GM23338 (cell line): ENCODE measurements around the gene CELF2. TPM values are rescaled to one million over a fixed set of nuclear protein-coding genes. Genes with fewer than 3 reads are reported as not detected.

Experiments
- ATAC-seq: fragments of 200-7000 bp; cut with Tn5 transposase; 3 replicates; pipeline ENCODE4 v1.9.1; 2020
- DNase-seq: peaks from one replicate; pipeline ENCODE4 v3.0.0-alpha.2; 2015; ENCODE audit warnings: low spot score
- H2AFZ ChIP-seq: fragments of 200-600 bp; sonication (generic); 2 replicates; pipeline ENCODE4 v1.8.0; 2016; ENCODE audit warnings: antibody characterized with exemption, mild to moderate bottlenecking, moderate library complexity
- H3F3A ChIP-seq: fragments of 200-600 bp; sonication (generic); replicated peaks from 2 replicates; pipeline ENCODE4 v1.8.0; 2017; ENCODE audit warnings: antibody characterized with exemption, mixed run types, low read depth
- H3K27ac ChIP-seq: fragments of 200-600 bp; sonication (generic); 2 replicates; pipeline ENCODE4 v1.6.1; 2016; ENCODE audit warnings: low read depth
- H3K27me3 ChIP-seq: fragments of 200-600 bp; sonication (generic); 2 replicates; pipeline ENCODE4 v1.8.0; 2016; ENCODE audit warnings: mild to moderate bottlenecking, mixed run types, moderate library complexity; ENCODE audit not compliant: insufficient read depth
- H3K36me3 ChIP-seq: fragments of 200-600 bp; sonication (generic); 2 replicates; pipeline ENCODE4 v1.8.0; 2016; ENCODE audit warnings: mild to moderate bottlenecking; ENCODE audit not compliant: insufficient read depth
- H3K4me1 ChIP-seq: fragments of 200-600 bp; sonication (generic); 2 replicates; pipeline ENCODE4 v1.8.0; 2016; ENCODE audit warnings: mild to moderate bottlenecking, moderate library complexity; ENCODE audit not compliant: insufficient read depth
- H3K4me2 ChIP-seq: fragments of 200-600 bp; sonication (generic); 2 replicates; pipeline ENCODE4 v1.7.1; 2017; ENCODE audit warnings: mixed run types
- H3K4me3 ChIP-seq: fragments of 200-600 bp; sonication (generic); 2 replicates; pipeline ENCODE4 v1.6.1; 2016; ENCODE audit warnings: mixed run types
- H3K79me2 ChIP-seq: fragments of 200-600 bp; sonication (generic); replicated peaks from 2 replicates; pipeline ENCODE4 v1.8.0; 2017; ENCODE audit warnings: mild to moderate bottlenecking; ENCODE audit not compliant: insufficient read depth
- H3K9me2 ChIP-seq: fragments of 200-600 bp; sonication (generic); 2 replicates; pipeline ENCODE4 v1.8.0; 2017; ENCODE audit not compliant: insufficient read depth
- H4K20me1 ChIP-seq: fragments of 200-600 bp; sonication (generic); replicated peaks from 2 replicates; pipeline ENCODE4 v1.8.0; 2017; ENCODE audit warnings: mild to moderate bottlenecking; ENCODE audit not compliant: insufficient read depth
- H3K27ac Mint-ChIP-seq: 2 replicates; pipeline ENCODE4 v1.8.0; 2020; ENCODE audit warnings: inconsistent platforms, mild to moderate bottlenecking, moderate library complexity, mixed read lengths
- H3K27me3 Mint-ChIP-seq: 3 replicates; pipeline ENCODE4 v1.8.0; 2022; ENCODE audit warnings: low read depth, mild to moderate bottlenecking, moderate library complexity, mixed read lengths, inconsistent platforms; ENCODE audit not compliant: insufficient read depth, poor library complexity
- H3K36me3 Mint-ChIP-seq: 3 replicates; pipeline ENCODE4 v1.8.0; 2021; ENCODE audit warnings: low read depth, mild to moderate bottlenecking, inconsistent platforms, moderate library complexity, mixed read lengths
- H3K4me1 Mint-ChIP-seq: 3 replicates; pipeline ENCODE4 v1.8.0; 2020; ENCODE audit warnings: mild to moderate bottlenecking, inconsistent platforms, mixed read lengths
- H3K4me3 Mint-ChIP-seq: 3 replicates; pipeline ENCODE4 v1.8.0; 2021; ENCODE audit warnings: moderate library complexity, mild to moderate bottlenecking, inconsistent platforms, mixed read lengths
- H3K9me3 Mint-ChIP-seq: 3 replicates; pipeline ENCODE4 v1.8.0; 2020; ENCODE audit warnings: moderate library complexity, mild to moderate bottlenecking, inconsistent platforms, mixed read lengths
- CREB1 ChIP-seq: fragments of 250-450 bp; sonication (Bioruptor Pico); IDR thresholded peaks from 2 replicates; pipeline ENCODE4 v1.5.0; 2020; ENCODE audit warnings: low read depth, mild to moderate bottlenecking, moderate library complexity
- EZH2 ChIP-seq: fragments of 200-600 bp; sonication (generic); IDR thresholded peaks from one replicate; pipeline ENCODE4 v1.8.0; 2017; ENCODE audit warnings: antibody characterized with exemption, mild to moderate bottlenecking, low read depth; ENCODE audit not compliant: unreplicated experiment
- JUNB ChIP-seq: IDR thresholded peaks from one replicate; pipeline ENCODE4 v1.6.1; 2016; ENCODE audit warnings: antibody characterized with exemption; ENCODE audit not compliant: unreplicated experiment
- NANOG ChIP-seq: IDR thresholded peaks from 2 replicates; pipeline ENCODE4 v1.6.1; 2016; ENCODE audit warnings: antibody characterized with exemption, borderline replicate concordance
- STAT1 ChIP-seq: IDR thresholded peaks from one replicate; pipeline ENCODE4 v1.6.1; 2016; ENCODE audit warnings: antibody characterized with exemption; ENCODE audit not compliant: unreplicated experiment
- ZNF114 ChIP-seq: fragments of 250-450 bp; sonication (Bioruptor Pico); IDR thresholded peaks from 2 replicates; pipeline ENCODE4 v1.5.0; 2020; ENCODE audit warnings: mild to moderate bottlenecking, moderate library complexity
- polyA plus RNA-seq: library from polyadenylated mRNA; unstranded; fragments of >200 nt; fragmentation: Nextera tagmentation; extraction: Ambion mirVana; gene quantifications from 2 replicates; pipeline ENCODE4 v1.2.1, GENCODE V29; 2016
- total RNA-seq: library from RNA; depleted of rRNA; stranded (reverse); fragments of >200 nt; shearing (Covaris generic); gene quantifications from 2 replicates; pipeline ENCODE4 v1.2.3, GENCODE V29; 2014
- TF ChIP-seq, protein P1 (sequence below): IDR thresholded peaks from one replicate; pipeline ENCODE4 v1.6.1; 2018; ENCODE audit warnings: antibody characterized with exemption; ENCODE audit not compliant: unreplicated experiment
- TF ChIP-seq, protein P2 (sequence below): IDR thresholded peaks from 2 replicates; pipeline ENCODE4 v1.6.1; 2016; ENCODE audit warnings: antibody characterized with exemption
- TF ChIP-seq, protein P3 (sequence below), 2 experiments: fragments of 200-600 bp in 1 of 2; sonication (generic) in 1 of 2; conservative IDR thresholded peaks; 2 replicates each; pipeline versions ENCODE4 v1.5.1 to v1.6.1; 2016 to 2017; ENCODE audit warnings: antibody characterized with exemption in 2 of 2, low read depth in 2 of 2, mild to moderate bottlenecking in 2 of 2, moderate library complexity in 1 of 2
- TF ChIP-seq, protein P4 (sequence below): fragments of 250-450 bp; sonication (Bioruptor Pico); IDR thresholded peaks from 2 replicates; pipeline ENCODE4 v1.5.0; 2020; ENCODE audit warnings: mild to moderate bottlenecking, moderate library complexity

Gene CELF2
- total and polyA plus RNA-seq, 2 experiments from 2014 or later = 18.1 to 22.5 TPM

DNA sequence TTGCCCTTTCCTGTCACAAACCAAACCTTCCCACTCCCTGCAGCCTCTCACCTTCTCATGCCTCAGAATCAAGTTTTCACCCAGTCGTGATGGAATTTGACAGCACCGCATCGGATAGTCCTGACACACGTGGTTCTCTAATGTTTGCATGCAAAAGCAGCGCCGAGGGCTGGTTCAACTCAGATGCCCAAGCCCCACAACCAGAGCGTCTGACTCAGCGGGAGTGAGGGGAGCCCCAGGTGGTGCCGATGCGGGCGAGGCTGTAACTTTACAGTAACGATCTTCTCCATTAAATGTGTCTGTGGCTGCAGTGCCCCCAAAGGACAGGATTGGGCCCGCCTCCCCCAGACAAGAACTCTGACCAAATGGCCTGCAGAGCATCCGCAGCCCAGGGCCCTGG lies 284.5 kb downstream of the CELF2 start (continued):
- TF ChIP-seq, protein P1, sequence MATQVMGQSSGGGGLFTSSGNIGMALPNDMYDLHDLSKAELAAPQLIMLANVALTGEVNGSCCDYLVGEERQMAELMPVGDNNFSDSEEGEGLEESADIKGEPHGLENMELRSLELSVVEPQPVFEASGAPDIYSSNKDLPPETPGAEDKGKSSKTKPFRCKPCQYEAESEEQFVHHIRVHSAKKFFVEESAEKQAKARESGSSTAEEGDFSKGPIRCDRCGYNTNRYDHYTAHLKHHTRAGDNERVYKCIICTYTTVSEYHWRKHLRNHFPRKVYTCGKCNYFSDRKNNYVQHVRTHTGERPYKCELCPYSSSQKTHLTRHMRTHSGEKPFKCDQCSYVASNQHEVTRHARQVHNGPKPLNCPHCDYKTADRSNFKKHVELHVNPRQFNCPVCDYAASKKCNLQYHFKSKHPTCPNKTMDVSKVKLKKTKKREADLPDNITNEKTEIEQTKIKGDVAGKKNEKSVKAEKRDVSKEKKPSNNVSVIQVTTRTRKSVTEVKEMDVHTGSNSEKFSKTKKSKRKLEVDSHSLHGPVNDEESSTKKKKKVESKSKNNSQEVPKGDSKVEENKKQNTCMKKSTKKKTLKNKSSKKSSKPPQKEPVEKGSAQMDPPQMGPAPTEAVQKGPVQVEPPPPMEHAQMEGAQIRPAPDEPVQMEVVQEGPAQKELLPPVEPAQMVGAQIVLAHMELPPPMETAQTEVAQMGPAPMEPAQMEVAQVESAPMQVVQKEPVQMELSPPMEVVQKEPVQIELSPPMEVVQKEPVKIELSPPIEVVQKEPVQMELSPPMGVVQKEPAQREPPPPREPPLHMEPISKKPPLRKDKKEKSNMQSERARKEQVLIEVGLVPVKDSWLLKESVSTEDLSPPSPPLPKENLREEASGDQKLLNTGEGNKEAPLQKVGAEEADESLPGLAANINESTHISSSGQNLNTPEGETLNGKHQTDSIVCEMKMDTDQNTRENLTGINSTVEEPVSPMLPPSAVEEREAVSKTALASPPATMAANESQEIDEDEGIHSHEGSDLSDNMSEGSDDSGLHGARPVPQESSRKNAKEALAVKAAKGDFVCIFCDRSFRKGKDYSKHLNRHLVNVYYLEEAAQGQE = no peak
- TF ChIP-seq EZH2 (no peak), STAT1 (no peak), CREB1 (no peak), JUNB (no peak), ZNF114 (CRISPR knock-in tag) (no peak), NANOG (no peak)
- TF ChIP-seq, protein P2, sequence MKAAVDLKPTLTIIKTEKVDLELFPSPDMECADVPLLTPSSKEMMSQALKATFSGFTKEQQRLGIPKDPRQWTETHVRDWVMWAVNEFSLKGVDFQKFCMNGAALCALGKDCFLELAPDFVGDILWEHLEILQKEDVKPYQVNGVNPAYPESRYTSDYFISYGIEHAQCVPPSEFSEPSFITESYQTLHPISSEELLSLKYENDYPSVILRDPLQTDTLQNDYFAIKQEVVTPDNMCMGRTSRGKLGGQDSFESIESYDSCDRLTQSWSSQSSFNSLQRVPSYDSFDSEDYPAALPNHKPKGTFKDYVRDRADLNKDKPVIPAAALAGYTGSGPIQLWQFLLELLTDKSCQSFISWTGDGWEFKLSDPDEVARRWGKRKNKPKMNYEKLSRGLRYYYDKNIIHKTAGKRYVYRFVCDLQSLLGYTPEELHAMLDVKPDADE = no peak
- TF ChIP-seq, protein P3, sequence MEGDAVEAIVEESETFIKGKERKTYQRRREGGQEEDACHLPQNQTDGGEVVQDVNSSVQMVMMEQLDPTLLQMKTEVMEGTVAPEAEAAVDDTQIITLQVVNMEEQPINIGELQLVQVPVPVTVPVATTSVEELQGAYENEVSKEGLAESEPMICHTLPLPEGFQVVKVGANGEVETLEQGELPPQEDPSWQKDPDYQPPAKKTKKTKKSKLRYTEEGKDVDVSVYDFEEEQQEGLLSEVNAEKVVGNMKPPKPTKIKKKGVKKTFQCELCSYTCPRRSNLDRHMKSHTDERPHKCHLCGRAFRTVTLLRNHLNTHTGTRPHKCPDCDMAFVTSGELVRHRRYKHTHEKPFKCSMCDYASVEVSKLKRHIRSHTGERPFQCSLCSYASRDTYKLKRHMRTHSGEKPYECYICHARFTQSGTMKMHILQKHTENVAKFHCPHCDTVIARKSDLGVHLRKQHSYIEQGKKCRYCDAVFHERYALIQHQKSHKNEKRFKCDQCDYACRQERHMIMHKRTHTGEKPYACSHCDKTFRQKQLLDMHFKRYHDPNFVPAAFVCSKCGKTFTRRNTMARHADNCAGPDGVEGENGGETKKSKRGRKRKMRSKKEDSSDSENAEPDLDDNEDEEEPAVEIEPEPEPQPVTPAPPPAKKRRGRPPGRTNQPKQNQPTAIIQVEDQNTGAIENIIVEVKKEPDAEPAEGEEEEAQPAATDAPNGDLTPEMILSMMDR (conservative IDR thresholded peaks at IDR 0.05; ENCODE audit: low read depth in 2 of 2) = no peak

DNA sequence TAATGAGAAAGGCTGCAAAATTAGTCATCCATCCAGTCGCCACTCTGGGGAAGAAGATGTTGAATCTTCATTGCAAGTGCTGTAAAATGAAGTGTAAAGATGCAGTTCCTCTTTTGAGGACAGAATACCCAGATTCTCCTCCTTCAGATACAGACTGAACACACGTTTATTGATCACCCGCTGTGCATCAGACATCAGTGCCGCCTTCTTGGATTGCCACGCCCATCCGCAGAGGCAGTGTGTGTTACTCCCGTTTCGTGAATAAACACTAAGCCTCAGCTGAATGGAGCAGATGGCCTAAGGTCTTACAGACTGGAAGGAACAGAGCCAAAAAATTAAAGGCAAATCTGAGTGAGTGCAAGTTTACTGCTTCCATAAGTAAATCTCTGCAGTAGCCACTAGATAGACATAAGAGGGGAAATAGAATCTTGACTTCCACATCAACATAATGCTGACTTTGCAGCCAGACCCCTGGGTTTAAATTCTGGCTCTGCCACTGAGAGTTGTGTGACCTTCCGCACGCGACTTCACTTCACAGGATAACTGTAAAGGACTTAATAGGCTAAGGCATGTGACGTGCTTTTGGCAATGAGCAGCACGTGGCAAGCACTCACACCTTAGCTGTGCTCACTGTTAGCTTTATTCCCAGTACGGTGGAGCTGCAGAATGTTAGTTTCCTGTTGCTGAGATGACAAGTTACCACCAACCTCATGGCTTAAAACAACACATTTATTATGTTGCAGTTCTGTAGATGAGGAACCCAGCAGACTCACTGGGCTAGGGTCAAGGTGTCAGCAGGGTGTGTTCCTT lies 285.9 kb downstream of the CELF2 start:
- no peaks in the 10 kb centered on the region for H3K4me1 ChIP-seq
- no peak overlapping the region for H3K4me3 Mint-ChIP-seq
- DNase-seq (no peak), ATAC-seq (no peak)
- H4K20me1 ChIP-seq = no peaks in the 10 kb centered on the region
- H3K4me2 ChIP-seq = no peak overlapping the region
- H3K27me3 ChIP-seq = no peaks in the 10 kb centered on the region
- H3K36me3 Mint-ChIP-seq = peaks cover 37% of the 10 kb centered on the region
- H3K4me1 Mint-ChIP-seq = 0 out of 3 replicates have a peak, but pooled peaks cover 2% of the 10 kb centered on the region
- H3K36me3 ChIP-seq = no peaks in the 10 kb centered on the region
- H3K27me3 Mint-ChIP-seq = peaks cover 2% of the 10 kb centered on the region
- no peaks in the 10 kb centered on the region for H3K9me2 ChIP-seq
- H3K9me3 Mint-ChIP-seq = peaks cover 8% of the 10 kb centered on the region
- no peak overlapping the region for H3K27ac Mint-ChIP-seq
- no peak overlapping the region for H3K27ac ChIP-seq
- no peak overlapping the region for H2AFZ ChIP-seq
- H3K79me2 ChIP-seq = no peaks in the 10 kb centered on the region
- no peaks in the 10 kb centered on the region for H3F3A ChIP-seq
- H3K4me3 ChIP-seq = no peak overlapping the region
- TF ChIP-seq STAT1 = no peak
- TF ChIP-seq, protein P2 = no peak
- TF ChIP-seq ZNF114 (CRISPR knock-in tag) = no peak
- TF ChIP-seq, protein P4, sequence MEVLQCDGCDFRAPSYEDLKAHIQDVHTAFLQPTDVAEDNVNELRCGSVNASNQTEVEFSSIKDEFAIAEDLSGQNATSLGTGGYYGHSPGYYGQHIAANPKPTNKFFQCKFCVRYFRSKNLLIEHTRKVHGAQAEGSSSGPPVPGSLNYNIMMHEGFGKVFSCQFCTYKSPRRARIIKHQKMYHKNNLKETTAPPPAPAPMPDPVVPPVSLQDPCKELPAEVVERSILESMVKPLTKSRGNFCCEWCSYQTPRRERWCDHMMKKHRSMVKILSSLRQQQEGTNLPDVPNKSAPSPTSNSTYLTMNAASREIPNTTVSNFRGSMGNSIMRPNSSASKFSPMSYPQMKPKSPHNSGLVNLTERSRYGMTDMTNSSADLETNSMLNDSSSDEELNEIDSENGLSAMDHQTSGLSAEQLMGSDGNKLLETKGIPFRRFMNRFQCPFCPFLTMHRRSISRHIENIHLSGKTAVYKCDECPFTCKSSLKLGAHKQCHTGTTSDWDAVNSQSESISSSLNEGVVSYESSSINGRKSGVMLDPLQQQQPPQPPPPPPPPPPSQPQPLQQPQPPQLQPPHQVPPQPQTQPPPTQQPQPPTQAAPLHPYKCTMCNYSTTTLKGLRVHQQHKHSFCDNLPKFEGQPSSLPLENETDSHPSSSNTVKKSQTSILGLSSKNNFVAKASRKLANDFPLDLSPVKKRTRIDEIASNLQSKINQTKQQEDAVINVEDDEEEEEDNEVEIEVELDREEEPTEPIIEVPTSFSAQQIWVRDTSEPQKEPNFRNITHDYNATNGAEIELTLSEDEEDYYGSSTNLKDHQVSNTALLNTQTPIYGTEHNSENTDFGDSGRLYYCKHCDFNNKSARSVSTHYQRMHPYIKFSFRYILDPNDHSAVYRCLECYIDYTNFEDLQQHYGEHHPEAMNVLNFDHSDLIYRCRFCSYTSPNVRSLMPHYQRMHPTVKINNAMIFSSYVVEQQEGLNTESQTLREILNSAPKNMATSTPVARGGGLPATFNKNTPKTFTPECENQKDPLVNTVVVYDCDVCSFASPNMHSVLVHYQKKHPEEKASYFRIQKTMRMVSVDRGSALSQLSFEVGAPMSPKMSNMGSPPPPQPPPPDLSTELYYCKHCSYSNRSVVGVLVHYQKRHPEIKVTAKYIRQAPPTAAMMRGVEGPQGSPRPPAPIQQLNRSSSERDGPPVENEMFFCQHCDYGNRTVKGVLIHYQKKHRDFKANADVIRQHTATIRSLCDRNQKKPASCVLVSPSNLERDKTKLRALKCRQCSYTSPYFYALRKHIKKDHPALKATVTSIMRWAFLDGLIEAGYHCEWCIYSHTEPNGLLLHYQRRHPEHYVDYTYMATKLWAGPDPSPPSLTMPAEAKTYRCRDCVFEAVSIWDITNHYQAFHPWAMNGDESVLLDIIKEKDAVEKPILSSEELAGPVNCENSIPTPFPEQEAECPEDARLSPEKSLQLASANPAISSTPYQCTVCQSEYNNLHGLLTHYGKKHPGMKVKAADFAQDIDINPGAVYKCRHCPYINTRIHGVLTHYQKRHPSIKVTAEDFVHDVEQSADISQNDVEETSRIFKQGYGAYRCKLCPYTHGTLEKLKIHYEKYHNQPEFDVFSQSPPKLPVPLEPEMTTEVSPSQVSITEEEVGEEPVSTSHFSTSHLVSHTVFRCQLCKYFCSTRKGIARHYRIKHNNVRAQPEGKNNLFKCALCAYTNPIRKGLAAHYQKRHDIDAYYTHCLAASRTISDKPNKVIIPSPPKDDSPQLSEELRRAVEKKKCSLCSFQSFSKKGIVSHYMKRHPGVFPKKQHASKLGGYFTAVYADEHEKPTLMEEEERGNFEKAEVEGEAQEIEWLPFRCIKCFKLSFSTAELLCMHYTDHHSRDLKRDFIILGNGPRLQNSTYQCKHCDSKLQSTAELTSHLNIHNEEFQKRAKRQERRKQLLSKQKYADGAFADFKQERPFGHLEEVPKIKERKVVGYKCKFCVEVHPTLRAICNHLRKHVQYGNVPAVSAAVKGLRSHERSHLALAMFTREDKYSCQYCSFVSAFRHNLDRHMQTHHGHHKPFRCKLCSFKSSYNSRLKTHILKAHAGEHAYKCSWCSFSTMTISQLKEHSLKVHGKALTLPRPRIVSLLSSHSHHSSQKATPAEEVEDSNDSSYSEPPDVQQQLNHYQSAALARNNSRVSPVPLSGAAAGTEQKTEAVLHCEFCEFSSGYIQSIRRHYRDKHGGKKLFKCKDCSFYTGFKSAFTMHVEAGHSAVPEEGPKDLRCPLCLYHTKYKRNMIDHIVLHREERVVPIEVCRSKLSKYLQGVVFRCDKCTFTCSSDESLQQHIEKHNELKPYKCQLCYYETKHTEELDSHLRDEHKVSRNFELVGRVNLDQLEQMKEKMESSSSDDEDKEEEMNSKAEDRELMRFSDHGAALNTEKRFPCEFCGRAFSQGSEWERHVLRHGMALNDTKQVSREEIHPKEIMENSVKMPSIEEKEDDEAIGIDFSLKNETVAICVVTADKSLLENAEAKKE (CRISPR knock-in tag) = no peak
